HepG2 (cell line): ENCODE results near the gene DOLK. TPM values are rescaled to one million over a fixed set of nuclear protein-coding genes. Genes with fewer than 3 reads are reported as not detected.

Experiments
- BCL6 ChIP-seq: IDR thresholded peaks from 2 replicates; pipeline ENCODE4 v1.6.1; 2016; ENCODE audit warnings: missing genetic modification reagents, missing compliant biosample characterization
- FOXP1 ChIP-seq, 2 experiments: fragments of 450-650 bp in 1 of 2; IDR thresholded peaks; 2 replicates each; pipeline ENCODE4 v1.6.1; 2017 to 2018; ENCODE audit warnings: antibody characterized with exemption in 1 of 2
- GATAD1 ChIP-seq: IDR thresholded peaks from 2 replicates; pipeline ENCODE4 v1.6.1; 2016; ENCODE audit warnings: missing genetic modification reagents, missing compliant biosample characterization
- MIER2 ChIP-seq: IDR thresholded peaks from 2 replicates; pipeline ENCODE4 v1.6.1; 2016; ENCODE audit warnings: missing biosample characterization, missing genetic modification reagents
- MXD4 ChIP-seq: IDR thresholded peaks from 2 replicates; pipeline ENCODE4 v1.6.1; 2016; ENCODE audit warnings: mild to moderate bottlenecking, missing biosample characterization, missing genetic modification reagents
- NAIF1 ChIP-seq: sonication (generic); formaldehyde crosslinking; IDR thresholded peaks from 2 replicates; pipeline ENCODE4 v1.5.0; 2020; ENCODE audit warnings: mild to moderate bottlenecking, missing genetic modification reagents, borderline replicate concordance
- NBN ChIP-seq: fragments of 450-650 bp; conservative IDR thresholded peaks from 2 replicates; pipeline ENCODE4 v1.6.1; 2017
- NCOR1 ChIP-seq: fragments of 200-600 bp; sonication (generic); IDR thresholded peaks from 2 replicates; pipeline ENCODE4 v1.7.0; 2017; ENCODE audit warnings: antibody characterized with exemption, low read length, borderline replicate concordance
- RXRB ChIP-seq: IDR thresholded peaks from 2 replicates; pipeline ENCODE4 v1.6.1; 2016; ENCODE audit warnings: borderline replicate concordance, missing genetic modification reagents, missing compliant biosample characterization
- SIN3A ChIP-seq: IDR thresholded peaks from 2 replicates; pipeline ENCODE4 v1.6.1; 2011; ENCODE audit warnings: low read depth, mild to moderate bottlenecking, control low read depth, low read length, borderline replicate concordance
- SNAPC2 ChIP-seq: sonication (generic); formaldehyde crosslinking; IDR thresholded peaks from 2 replicates; pipeline ENCODE4 v1.8.1; 2022; ENCODE audit warnings: mild to moderate bottlenecking, missing genetic modification reagents
- SP2 ChIP-seq: sonication (generic); formaldehyde crosslinking; IDR thresholded peaks from 2 replicates; pipeline ENCODE4 v1.5.1; 2020; ENCODE audit warnings: mild to moderate bottlenecking, missing genetic modification reagents
- ZNF234 ChIP-seq: sonication (generic); formaldehyde crosslinking; conservative IDR thresholded peaks from 2 replicates; pipeline ENCODE4 v1.5.1; 2020; ENCODE audit warnings: mild to moderate bottlenecking, missing genetic modification reagents
- ZNF30 ChIP-seq: sonication (generic); formaldehyde crosslinking; IDR thresholded peaks from 2 replicates; pipeline ENCODE4 v1.5.0; 2020; ENCODE audit warnings: mild to moderate bottlenecking, missing genetic modification reagents
- ZNF333 ChIP-seq: sonication (generic); formaldehyde crosslinking; IDR thresholded peaks from 2 replicates; pipeline ENCODE4 v1.4.0; 2020; ENCODE audit warnings: mild to moderate bottlenecking, missing genetic modification reagents, borderline replicate concordance
- ZNF432 ChIP-seq: sonication (generic); formaldehyde crosslinking; IDR thresholded peaks from 2 replicates; pipeline ENCODE4 v1.5.0; 2020; ENCODE audit warnings: missing genetic modification reagents, mild to moderate bottlenecking, borderline replicate concordance
- ZNF564 ChIP-seq: sonication (generic); formaldehyde crosslinking; IDR thresholded peaks from 2 replicates; pipeline ENCODE4 v1.8.1; 2023; ENCODE audit warnings: mild to moderate bottlenecking, missing genetic modification reagents
- ZNF674 ChIP-seq: sonication (generic); formaldehyde crosslinking; IDR thresholded peaks from 2 replicates; pipeline ENCODE4 v1.5.0; 2020; ENCODE audit warnings: low read depth, mild to moderate bottlenecking, missing genetic modification reagents
- ZSCAN21 ChIP-seq: sonication (generic); formaldehyde crosslinking; IDR thresholded peaks from 2 replicates; pipeline ENCODE4 v1.8.0; 2022; ENCODE audit warnings: mild to moderate bottlenecking, missing genetic modification reagents, moderate library complexity, borderline replicate concordance
- polyA plus RNA-seq, 8 experiments: library from polyadenylated mRNA; depleted of rRNA in 3 of 8; stranded (reverse) in 7 of 8; unstranded in 1 of 8; fragments of >200 nt; fragmentation: Illumina TruSeq in 4 of 8; extraction: Trizol in 4 of 8; gene quantifications; 2 replicates each; pipeline versions ENCODE4 v1.2.1 to v1.2.3, GENCODE V29; 2011 to 2016; ENCODE audit warnings: low read depth in 4 of 8, missing spikeins in 1 of 8, mixed read lengths in 1 of 8; ENCODE audit not compliant: insufficient read depth in 1 of 8
- total RNA-seq, 5 experiments: library from RNA; depleted of rRNA; stranded (reverse); fragments of >200 nt; fragmentation: Illumina TruSeq; extraction: Trizol; gene quantifications; 2 replicates each; pipeline ENCODE4 v1.2.3, GENCODE V29; 2016; ENCODE audit warnings: low read depth in 1 of 5
- TF ChIP-seq, protein P1 (sequence below), 2 experiments: sonication (generic) in 1 of 2; formaldehyde crosslinking in 1 of 2; IDR thresholded peaks; 2 replicates each; pipeline versions ENCODE4 v1.5.1 to v1.6.1; 2011 to 2020; ENCODE audit warnings: borderline replicate concordance in 1 of 2, low read depth in 1 of 2, low read length in 1 of 2, mild to moderate bottlenecking in 1 of 2, missing genetic modification reagents in 1 of 2, moderate library complexity in 1 of 2
- TF ChIP-seq, protein P2 (sequence below): sonication (generic); formaldehyde crosslinking; IDR thresholded peaks from 2 replicates; pipeline ENCODE4 v1.4.0; 2020; ENCODE audit warnings: missing genetic modification reagents
- TF ChIP-seq, protein P3 (sequence below): sonication (generic); formaldehyde crosslinking; IDR thresholded peaks from 2 replicates; pipeline ENCODE4 v1.8.0; 2022; ENCODE audit warnings: missing genetic modification reagents, mild to moderate bottlenecking, moderate library complexity, borderline replicate concordance
- TF ChIP-seq, protein P4 (sequence below), 2 experiments: fragments of 450-650 bp in 1 of 2; sonication (generic) in 1 of 2; formaldehyde crosslinking; IDR thresholded peaks; 2 replicates each; pipeline versions ENCODE4 v1.5.0 to v1.8.0; 2020 to 2022; ENCODE audit warnings: mild to moderate bottlenecking in 1 of 2, missing genetic modification reagents in 1 of 2

Gene DOLK
- total and polyA plus RNA-seq, 2 of the 13 experiments (the other 11 are each of a cell fraction or from before 2014, with no cell fraction given), result 15.4 to 18.7 TPM

GRCh38 chr9:128919402-128920089 lies 27.9 kb downstream of the DOLK start (continued):
- TF ChIP-seq GATAD1 (CRISPR knock-in tag) (peak; percentile 19; the same call in 1 of the 2 replicates), ZNF674 (CRISPR knock-in tag) (no peak), ZNF234 (CRISPR knock-in tag) (no peak), NCOR1 (no peak), ZNF564 (0 out of 2 replicates have a peak, but pooled peaks have one; percentile 38), ZNF432 (CRISPR knock-in tag) (no peak), MIER2 (CRISPR knock-in tag) (no peak), SNAPC2 (CRISPR knock-in tag) (no peak), ZSCAN21 (CRISPR knock-in tag) (no peak), ZNF333 (CRISPR knock-in tag) (no peak), NBN (no peak), NAIF1 (no peak), SP2 (CRISPR knock-in tag) (no peak), BCL6 (no peak), SIN3A (no peak), ZNF30 (CRISPR knock-in tag) (no peak), MXD4 (CRISPR knock-in tag) (no peak), FOXP1 (IDR thresholded peaks at IDR 0.05) (no peak), FOXP1 (CRISPR knock-in tag; IDR thresholded peaks at IDR 0.05) (0 out of 2 replicates have a peak, but pooled peaks have one; percentile 12), RXRB (CRISPR knock-in tag) (peak; percentile 58; the same call in 1 of the 2 replicates)
- TF ChIP-seq, protein P1, sequence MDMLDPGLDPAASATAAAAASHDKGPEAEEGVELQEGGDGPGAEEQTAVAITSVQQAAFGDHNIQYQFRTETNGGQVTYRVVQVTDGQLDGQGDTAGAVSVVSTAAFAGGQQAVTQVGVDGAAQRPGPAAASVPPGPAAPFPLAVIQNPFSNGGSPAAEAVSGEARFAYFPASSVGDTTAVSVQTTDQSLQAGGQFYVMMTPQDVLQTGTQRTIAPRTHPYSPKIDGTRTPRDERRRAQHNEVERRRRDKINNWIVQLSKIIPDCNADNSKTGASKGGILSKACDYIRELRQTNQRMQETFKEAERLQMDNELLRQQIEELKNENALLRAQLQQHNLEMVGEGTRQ (IDR thresholded peaks at IDR 0.05; ENCODE audit: low read depth, low read length), result no peak
- TF ChIP-seq, protein P1 (CRISPR knock-in tag; IDR thresholded peaks at IDR 0.05; ENCODE audit: borderline replicate concordance), result no peak
- TF ChIP-seq, protein P2, sequence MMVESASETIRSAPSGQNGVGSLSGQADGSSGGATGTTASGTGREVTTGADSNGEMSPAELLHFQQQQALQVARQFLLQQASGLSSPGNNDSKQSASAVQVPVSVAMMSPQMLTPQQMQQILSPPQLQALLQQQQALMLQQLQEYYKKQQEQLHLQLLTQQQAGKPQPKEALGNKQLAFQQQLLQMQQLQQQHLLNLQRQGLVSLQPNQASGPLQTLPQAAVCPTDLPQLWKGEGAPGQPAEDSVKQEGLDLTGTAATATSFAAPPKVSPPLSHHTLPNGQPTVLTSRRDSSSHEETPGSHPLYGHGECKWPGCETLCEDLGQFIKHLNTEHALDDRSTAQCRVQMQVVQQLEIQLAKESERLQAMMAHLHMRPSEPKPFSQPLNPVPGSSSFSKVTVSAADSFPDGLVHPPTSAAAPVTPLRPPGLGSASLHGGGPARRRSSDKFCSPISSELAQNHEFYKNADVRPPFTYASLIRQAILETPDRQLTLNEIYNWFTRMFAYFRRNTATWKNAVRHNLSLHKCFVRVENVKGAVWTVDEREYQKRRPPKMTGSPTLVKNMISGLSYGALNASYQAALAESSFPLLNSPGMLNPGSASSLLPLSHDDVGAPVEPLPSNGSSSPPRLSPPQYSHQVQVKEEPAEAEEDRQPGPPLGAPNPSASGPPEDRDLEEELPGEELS (CRISPR knock-in tag), result peak; percentile 33; the same call in 1 of the 2 replicates
- TF ChIP-seq, protein P3, sequence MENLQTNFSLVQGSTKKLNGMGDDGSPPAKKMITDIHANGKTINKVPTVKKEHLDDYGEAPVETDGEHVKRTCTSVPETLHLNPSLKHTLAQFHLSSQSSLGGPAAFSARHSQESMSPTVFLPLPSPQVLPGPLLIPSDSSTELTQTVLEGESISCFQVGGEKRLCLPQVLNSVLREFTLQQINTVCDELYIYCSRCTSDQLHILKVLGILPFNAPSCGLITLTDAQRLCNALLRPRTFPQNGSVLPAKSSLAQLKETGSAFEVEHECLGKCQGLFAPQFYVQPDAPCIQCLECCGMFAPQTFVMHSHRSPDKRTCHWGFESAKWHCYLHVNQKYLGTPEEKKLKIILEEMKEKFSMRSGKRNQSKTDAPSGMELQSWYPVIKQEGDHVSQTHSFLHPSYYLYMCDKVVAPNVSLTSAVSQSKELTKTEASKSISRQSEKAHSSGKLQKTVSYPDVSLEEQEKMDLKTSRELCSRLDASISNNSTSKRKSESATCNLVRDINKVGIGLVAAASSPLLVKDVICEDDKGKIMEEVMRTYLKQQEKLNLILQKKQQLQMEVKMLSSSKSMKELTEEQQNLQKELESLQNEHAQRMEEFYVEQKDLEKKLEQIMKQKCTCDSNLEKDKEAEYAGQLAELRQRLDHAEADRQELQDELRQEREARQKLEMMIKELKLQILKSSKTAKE, result no peak
- TF ChIP-seq, protein P4, sequence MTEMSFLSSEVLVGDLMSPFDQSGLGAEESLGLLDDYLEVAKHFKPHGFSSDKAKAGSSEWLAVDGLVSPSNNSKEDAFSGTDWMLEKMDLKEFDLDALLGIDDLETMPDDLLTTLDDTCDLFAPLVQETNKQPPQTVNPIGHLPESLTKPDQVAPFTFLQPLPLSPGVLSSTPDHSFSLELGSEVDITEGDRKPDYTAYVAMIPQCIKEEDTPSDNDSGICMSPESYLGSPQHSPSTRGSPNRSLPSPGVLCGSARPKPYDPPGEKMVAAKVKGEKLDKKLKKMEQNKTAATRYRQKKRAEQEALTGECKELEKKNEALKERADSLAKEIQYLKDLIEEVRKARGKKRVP (CRISPR knock-in tag; IDR thresholded peaks at IDR 0.05), result no peak
